GM12891 (cell line): ENCODE data around the gene RAB28.

Experiments used
- PAX5 ChIP-seq: IDR thresholded peaks from 2 replicates; pipeline ENCODE4 v1.6.1; 2011; ENCODE audit warnings: low read length, moderate library complexity, mild to moderate bottlenecking; ENCODE audit not compliant: insufficient read depth, severe bottlenecking
- POLR2A ChIP-seq: IDR thresholded peaks from 2 replicates; pipeline ENCODE4 v1.6.1; 2011; ENCODE audit warnings: low read depth, low read length, control low read depth
- POLR2AphosphoS5 ChIP-seq: IDR thresholded peaks from 2 replicates; pipeline ENCODE4 v1.6.1; 2011; ENCODE audit warnings: low read depth, low read length, control low read depth
- POU2F2 ChIP-seq: IDR thresholded peaks from 2 replicates; pipeline ENCODE4 v1.6.1; 2011; ENCODE audit warnings: low read depth, mild to moderate bottlenecking, control low read depth, low read length, moderate library complexity
- SPI1 ChIP-seq: IDR thresholded peaks from 2 replicates; pipeline ENCODE4 v1.6.1; 2011; ENCODE audit warnings: low read depth, low read length, control low read depth
- TAF1 ChIP-seq: IDR thresholded peaks from 2 replicates; pipeline ENCODE4 v1.6.1; 2011; ENCODE audit warnings: low read depth, low read length, control low read depth

DNA sequence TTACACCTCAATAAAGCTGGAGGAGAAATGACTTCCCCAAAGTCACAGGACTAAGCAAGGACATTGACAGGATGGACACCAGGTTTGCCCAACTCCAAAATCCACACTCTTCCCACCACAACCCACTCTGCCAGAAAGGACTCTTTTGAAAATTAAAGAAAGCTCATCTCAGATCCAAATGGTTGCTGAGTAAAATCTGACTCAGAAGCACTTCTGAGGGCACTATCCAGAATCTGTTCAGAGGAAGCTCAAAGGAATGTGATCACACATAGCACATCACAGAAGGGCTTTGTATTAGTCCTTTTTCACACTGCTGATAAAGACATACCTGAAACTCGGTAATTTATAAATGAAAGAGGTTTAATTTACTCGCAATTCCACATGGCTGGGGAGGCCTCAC is 155.5 kb downstream of the RAB28 start:
- no peak for TF ChIP-seq POLR2A
- no peak for TF ChIP-seq TAF1
- no peak for TF ChIP-seq POLR2AphosphoS5
- TF ChIP-seq SPI1 = no peak
- TF ChIP-seq PAX5 = no peak
- TF ChIP-seq POU2F2 = no peak
